Panc1 (cell line): ENCODE results near the gene MGMT. TPM values are rescaled to one million over a fixed set of nuclear protein-coding genes. Genes with fewer than 3 reads are reported as not detected.

ENCODE experiments used
- ATAC-seq: fragments of 200-7000 bp; cut with Tn5 transposase; 2 replicates; pipeline ENCODE4 v1.9.1; 2020; ENCODE audit warnings: mild to moderate bottlenecking, moderate library complexity
- BruUV-seq: library from RNA; stranded (reverse); fragments of 400-500 nt; replicated peaks from 2 replicates; lab custom pipeline; 2021; lab: Mats Ljungman, UMichigan
- CTCF ChIA-PET: fragments of 300-600 bp; sonication (Branson Sonifier 250); formaldehyde crosslinking; loops from one replicate; lab custom pipeline; 2022; ENCODE audit warnings: antibody characterized with exemption; lab: Charles Lee
- POLR2A ChIA-PET: fragments of 300-600 bp; sonication (Branson Sonifier 250); formaldehyde crosslinking; loops from one replicate; lab custom pipeline; 2022; ENCODE audit warnings: antibody characterized with exemption; lab: Charles Lee
- DNase-seq: peaks from one replicate; pipeline ENCODE4 v3.0.0-alpha.2; 2010; ENCODE audit warnings: low read depth, low spot score
- H3K27ac ChIP-seq: 2 replicates; pipeline ENCODE4 v1.5.1; 2011; ENCODE audit warnings: mild to moderate bottlenecking, low read length, inconsistent platforms
- H3K27me3 ChIP-seq: fragments of 200-500 bp; sonication (Bioruptor generic); 2 replicates; pipeline ENCODE4 v1.6.0; 2014; ENCODE audit warnings: low read length, inconsistent platforms; ENCODE audit not compliant: control insufficient read depth, insufficient read depth
- H3K36me3 ChIP-seq: fragments of 200-500 bp; sonication (Bioruptor generic); 2 replicates; pipeline ENCODE4 v1.5.1; 2014; ENCODE audit warnings: inconsistent platforms, mild to moderate bottlenecking, low read length, moderate library complexity; ENCODE audit not compliant: control insufficient read depth, insufficient read depth
- H3K4me1 ChIP-seq: 2 replicates; pipeline ENCODE4 v1.5.1; 2011; ENCODE audit warnings: inconsistent platforms, mild to moderate bottlenecking, low read length, moderate library complexity; ENCODE audit not compliant: control insufficient read depth, insufficient read depth
- H3K4me3 ChIP-seq, 2 experiments: 2 replicates each; pipeline ENCODE4 v1.5.1; 2011 to 2012; ENCODE audit warnings: low read depth in 2 of 2, low read length in 2 of 2, mild to moderate bottlenecking in 2 of 2, inconsistent platforms in 1 of 2, moderate library complexity in 1 of 2
- H3K9me3 ChIP-seq: fragments of 200-500 bp; sonication (Bioruptor generic); 2 replicates; pipeline ENCODE4 v1.5.1; 2014; ENCODE audit warnings: low read depth, mild to moderate bottlenecking, inconsistent platforms, low read length, moderate library complexity; ENCODE audit not compliant: control insufficient read depth, insufficient read depth
- CTCF ChIP-seq: fragments of 450-650 bp; IDR thresholded peaks from 2 replicates; pipeline ENCODE4 v1.5.1; 2017; ENCODE audit warnings: mild to moderate bottlenecking
- POLR2AphosphoS5 ChIP-seq: IDR thresholded peaks from 2 replicates; pipeline ENCODE4 v1.6.1; 2012; ENCODE audit warnings: mild to moderate bottlenecking, low read depth, low read length, moderate library complexity
- REST ChIP-seq, 2 experiments: IDR thresholded peaks; 2 replicates each; pipeline ENCODE4 v1.6.1; 2011 to 2012; ENCODE audit warnings: low read depth in 2 of 2, control low read depth in 1 of 2, low read length in 1 of 2, mild to moderate bottlenecking in 1 of 2, moderate library complexity in 1 of 2; ENCODE audit not compliant: insufficient read depth in 1 of 2
- SIN3A ChIP-seq: IDR thresholded peaks from 2 replicates; pipeline ENCODE4 v1.6.1; 2012; ENCODE audit warnings: low read depth, mild to moderate bottlenecking, low read length, moderate library complexity, borderline replicate concordance; ENCODE audit not compliant: insufficient read depth
- TCF7L2 ChIP-seq: IDR thresholded peaks from 2 replicates; pipeline ENCODE4 v1.6.1; 2011; ENCODE audit warnings: mild to moderate bottlenecking, low read depth, low read length, inconsistent platforms
- in situ Hi-C: cut with HindIII; loops from 2 replicates; pipeline ENCODE4 v1.10.0; 2016; ENCODE audit warnings: low sequenced_read_pairs, low pct_unique_long_range_greater_than_20kb
- intact Hi-C: fragments of 100-400 bp; cut with micrococcal nuclease; formaldehyde crosslinking; loops from one replicate; pipeline ENCODE4 v1.10.0; 2022; ENCODE audit not compliant: unreplicated experiment
- total RNA-seq: library from RNA; stranded (reverse); gene quantifications from one replicate; pipeline ENCODE4 v1.2.1, GENCODE V29; 2021; ENCODE audit not compliant: unreplicated experiment

MGMT gene
- total RNA-seq, 1 experiment from 2014 or later: 27.3 TPM

- H3K27me3 ChIP-seq: no peaks in the 10 kb centered on the region
- H3K4me1 ChIP-seq: no peaks in the 10 kb centered on the region
- BruUV-seq: no TSS peak
- peaks cover 40% of the 10 kb centered on the region for H3K9me3 ChIP-seq
- no peak overlapping the region for H3K4me3 ChIP-seq
- intact Hi-C loops (no loop called here), in situ Hi-C loops (no loop called here)
- POLR2A ChIA-PET: no interaction called here
- no peak for TF ChIP-seq POLR2AphosphoS5
- no peak for TF ChIP-seq CTCF
- no peak for TF ChIP-seq REST (IDR thresholded peaks at IDR 0.05; ENCODE audit: insufficient read depth in 1 of 2, low read depth in 2 of 2, low read length in 1 of 2)
- TF ChIP-seq TCF7L2: no peak
- no peak for TF ChIP-seq SIN3A
- CTCF ChIA-PET: no interaction called here
- ATAC-seq (no peak), DNase-seq (no peak)
- H3K36me3 ChIP-seq: no peaks in the 10 kb centered on the region
- H3K27ac ChIP-seq: no peak overlapping the region
These were observed 14.6 kb downstream of the MGMT start for GRCh38 chr10:129481641-129482040.

- DNase-seq (no peak), ATAC-seq (no peak)
- intact Hi-C loops (no loop called here), in situ Hi-C loops (no loop called here)
- H3K27ac ChIP-seq: no peak overlapping the region
- H3K36me3 ChIP-seq: no peaks in the 10 kb centered on the region
- no peaks in the 10 kb centered on the region for H3K27me3 ChIP-seq
- no peaks in the 10 kb centered on the region for H3K4me1 ChIP-seq
- CTCF ChIA-PET: no interaction called here
- TF ChIP-seq REST (IDR thresholded peaks at IDR 0.05; ENCODE audit: insufficient read depth in 1 of 2, low read depth in 2 of 2, low read length in 1 of 2): no peak
- peaks cover 40% of the 10 kb centered on the region for H3K9me3 ChIP-seq
- no TSS peak for BruUV-seq
- no peak overlapping the region for H3K4me3 ChIP-seq
- POLR2A ChIA-PET: no interaction called here
These were observed 16.5 kb downstream of the MGMT start for GRCh38 chr10:129483430-129484010.
